AG10803 (cell line): ENCODE measurements around the gene SCAF8.
"Not testable (repeated sequence)": the region's sequence is repeated elsewhere in the genome, so short reads cannot be mapped to it uniquely, and the experiment has no call there.

Source experiments
- DNase-seq: peaks from one replicate; pipeline ENCODE4 v3.0.0; 2010; ENCODE audit warnings: low read depth
- H3K4me3 ChIP-seq: 2 replicates; pipeline ENCODE4 v1.5.1; 2011; ENCODE audit warnings: mild to moderate bottlenecking, low read length, control low read depth
- TF ChIP-seq, protein P1 (sequence below): conservative IDR thresholded peaks from 2 replicates; pipeline ENCODE4 v1.5.1; 2011; ENCODE audit warnings: mild to moderate bottlenecking, low read length, control low read depth, inconsistent platforms

Gene SCAF8

GRCh38 chr6:154736618-154737259 is 3.5 kb downstream of the SCAF8 start:
- DNase-seq = no peak
- TF ChIP-seq, protein P1, sequence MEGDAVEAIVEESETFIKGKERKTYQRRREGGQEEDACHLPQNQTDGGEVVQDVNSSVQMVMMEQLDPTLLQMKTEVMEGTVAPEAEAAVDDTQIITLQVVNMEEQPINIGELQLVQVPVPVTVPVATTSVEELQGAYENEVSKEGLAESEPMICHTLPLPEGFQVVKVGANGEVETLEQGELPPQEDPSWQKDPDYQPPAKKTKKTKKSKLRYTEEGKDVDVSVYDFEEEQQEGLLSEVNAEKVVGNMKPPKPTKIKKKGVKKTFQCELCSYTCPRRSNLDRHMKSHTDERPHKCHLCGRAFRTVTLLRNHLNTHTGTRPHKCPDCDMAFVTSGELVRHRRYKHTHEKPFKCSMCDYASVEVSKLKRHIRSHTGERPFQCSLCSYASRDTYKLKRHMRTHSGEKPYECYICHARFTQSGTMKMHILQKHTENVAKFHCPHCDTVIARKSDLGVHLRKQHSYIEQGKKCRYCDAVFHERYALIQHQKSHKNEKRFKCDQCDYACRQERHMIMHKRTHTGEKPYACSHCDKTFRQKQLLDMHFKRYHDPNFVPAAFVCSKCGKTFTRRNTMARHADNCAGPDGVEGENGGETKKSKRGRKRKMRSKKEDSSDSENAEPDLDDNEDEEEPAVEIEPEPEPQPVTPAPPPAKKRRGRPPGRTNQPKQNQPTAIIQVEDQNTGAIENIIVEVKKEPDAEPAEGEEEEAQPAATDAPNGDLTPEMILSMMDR = no peak
- no peak overlapping the region for H3K4me3 ChIP-seq

- no peak for DNase-seq
- no peak overlapping the region for H3K4me3 ChIP-seq
- TF ChIP-seq, protein P1 = no peak
Observed at GRCh38 chr6:154737424-154737823, 4.2 kb downstream of the SCAF8 start.

DNA sequence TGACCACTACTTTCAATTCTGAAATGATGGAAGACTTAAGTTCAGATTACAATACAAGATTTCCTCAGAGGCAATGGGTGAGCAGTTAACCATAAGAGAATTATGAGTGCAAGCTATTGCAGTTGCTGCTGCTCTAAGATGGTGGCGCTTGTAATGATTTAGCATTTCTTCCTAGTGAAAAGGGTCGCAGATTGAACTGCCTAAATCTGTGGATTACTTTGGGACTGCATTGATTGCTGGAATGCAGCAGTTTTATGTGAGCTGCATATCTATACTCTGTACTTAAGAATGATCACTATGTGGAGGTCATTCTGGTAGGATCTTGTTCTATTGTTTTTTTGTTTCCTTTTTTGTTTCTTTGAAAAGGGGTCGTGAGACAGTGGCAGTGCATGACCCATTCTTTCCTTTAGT is 5.3 kb downstream of the SCAF8 start:
- no peak for DNase-seq
- TF ChIP-seq, protein P1 = no peak
- H3K4me3 ChIP-seq = no peak overlapping the region

GRCh38 chr6:154740658-154741057 is 7.4 kb downstream of the SCAF8 start:
- no peak for DNase-seq
- no peak overlapping the region for H3K4me3 ChIP-seq
- TF ChIP-seq, protein P1 = no peak

GRCh38 chr6:154742891-154743290 is 9.7 kb downstream of the SCAF8 start:
- no peak for DNase-seq
- TF ChIP-seq, protein P1 = no peak
- H3K4me3 ChIP-seq = no peak overlapping the region

DNA sequence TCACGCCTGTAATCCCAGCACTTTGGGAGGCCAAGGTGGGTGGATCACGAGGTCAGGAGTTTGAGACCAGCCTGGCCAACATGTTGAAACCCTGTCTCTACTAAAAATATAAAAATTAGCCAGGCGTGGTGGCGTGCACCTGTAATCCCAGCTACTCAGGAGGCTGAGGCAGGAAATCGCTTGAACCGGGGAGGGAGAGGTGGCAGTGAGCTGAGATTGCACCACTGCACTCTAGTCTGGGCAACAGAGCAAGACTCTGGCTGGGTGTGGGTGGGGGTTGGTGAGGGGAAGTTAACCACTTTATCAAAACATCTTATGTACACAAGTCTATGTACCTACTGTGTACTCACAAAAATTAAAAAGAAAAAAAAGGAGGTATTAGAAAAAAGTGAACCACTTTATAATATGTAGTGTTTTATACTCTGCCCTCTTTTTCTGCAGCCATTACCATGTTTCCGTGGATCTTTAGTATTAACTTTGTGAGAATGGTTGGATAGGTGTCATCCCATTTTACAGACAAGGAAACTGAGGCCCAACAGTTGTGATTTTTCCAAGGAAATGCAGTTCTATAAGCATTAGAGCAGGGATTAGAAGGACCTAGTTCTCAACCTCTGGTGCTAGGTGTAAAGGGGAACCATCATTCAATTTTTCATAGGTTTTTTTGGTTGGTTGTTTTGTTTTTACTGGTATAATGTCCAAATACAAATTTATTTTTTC is 11.0 kb downstream of the SCAF8 start:
- not testable (repeated sequence) for H3K4me3 ChIP-seq, DNase-seq

DNA sequence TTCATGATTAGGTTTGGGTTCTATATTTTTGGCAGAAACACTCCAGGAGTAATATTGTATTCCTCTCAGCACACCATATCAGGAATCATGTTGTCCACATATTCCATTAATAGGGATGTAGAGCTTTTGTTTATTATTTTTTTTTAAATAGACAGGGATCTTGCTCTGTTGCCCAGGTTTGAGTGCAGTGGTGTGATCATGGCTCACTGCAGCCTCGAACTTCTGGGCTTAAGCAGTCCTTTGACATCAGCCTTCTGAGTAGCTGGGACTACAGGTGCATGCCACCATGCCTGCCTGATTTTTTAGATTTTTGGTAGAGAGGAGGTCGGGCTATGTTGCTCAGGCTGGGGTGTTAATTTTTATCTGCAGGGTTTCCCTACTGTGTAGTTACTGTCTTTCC is 12.0 kb downstream of the SCAF8 start:
- no peak for DNase-seq
- no peak overlapping the region for H3K4me3 ChIP-seq
- TF ChIP-seq, protein P1 = no peak
